SK-N-SH (cell line): ENCODE measurements around the gene STK40. TPM values are rescaled to one million over a fixed set of nuclear protein-coding genes. Genes with fewer than 3 reads are reported as not detected.

Experiments
- CTCF ChIA-PET: fragments of 300-600, 350-600 bp; formaldehyde crosslinking; extraction: SDS; loops from one replicate; lab custom pipeline; 2021; lab: Yijun Ruan, JAX
- POLR2A ChIA-PET: fragments of 350-600 bp; sonication (Branson Sonifier 250); formaldehyde crosslinking; extraction: SDS; loops from one replicate; lab custom pipeline; 2020; ENCODE audit warnings: antibody characterized with exemption, inconsistent platforms; lab: Yijun Ruan, JAX
- DNase-seq: peaks from one replicate; pipeline ENCODE4 v3.0.0; 2012
- H2AFZ ChIP-seq: fragments of 200-600 bp; sonication (generic); 2 replicates; pipeline ENCODE4 v1.8.1; 2016; ENCODE audit warnings: antibody characterized with exemption, mild to moderate bottlenecking, low read depth
- H3F3A ChIP-seq: fragments of 200-600 bp; sonication (generic); replicated peaks from 2 replicates; pipeline ENCODE3; 2016; ENCODE audit warnings: antibody characterized with exemption, mild to moderate bottlenecking; ENCODE audit not compliant: insufficient read depth
- H3K27ac ChIP-seq, 2 experiments: fragments of 200-500 bp in 1 of 2; fragments of 200-600 bp in 1 of 2; sonication (Bioruptor generic) in 1 of 2; sonication (generic), shearing (Covaris generic) in 1 of 2; 2 replicates each; pipeline versions ENCODE4 v1.5.1 to v1.6.1; 2014 to 2016; ENCODE audit warnings: low read depth in 2 of 2, inconsistent platforms in 1 of 2, low read length in 1 of 2, mild to moderate bottlenecking in 1 of 2, mixed read lengths in 1 of 2
- H3K27me3 ChIP-seq: fragments of 200-600 bp; sonication (generic), shearing (Covaris generic); 2 replicates; pipeline ENCODE4 v1.6.1; 2016; ENCODE audit warnings: mixed run types; ENCODE audit not compliant: insufficient read depth
- H3K36me3 ChIP-seq, 2 experiments: fragments of 200-500 bp in 1 of 2; fragments of 200-600 bp in 1 of 2; sonication (Bioruptor generic) in 1 of 2; sonication (generic) in 1 of 2; replicated peaks in 1 of 2; 2 replicates each; pipeline versions ENCODE3 to v1.5.1; 2014 to 2016; ENCODE audit warnings: low read length in 1 of 2, mild to moderate bottlenecking in 1 of 2; ENCODE audit not compliant: insufficient read depth in 2 of 2, control insufficient read depth in 1 of 2
- H3K4me1 ChIP-seq, 2 experiments: fragments of 200-500 bp in 1 of 2; fragments of 200-600 bp in 1 of 2; sonication (Bioruptor generic) in 1 of 2; sonication (generic), shearing (Covaris generic) in 1 of 2; 2 replicates each; pipeline versions ENCODE4 v1.5.1 to v1.6.1; 2014 to 2016; ENCODE audit warnings: low read depth in 1 of 2, low read length in 1 of 2, mixed run types in 1 of 2; ENCODE audit not compliant: insufficient read depth in 2 of 2, control insufficient read depth in 1 of 2
- H3K4me2 ChIP-seq: fragments of 200-600 bp; sonication (generic), shearing (Covaris generic); 2 replicates; pipeline ENCODE4 v1.6.1; 2017; ENCODE audit warnings: mixed run types
- H3K4me3 ChIP-seq, 2 experiments: fragments of 200-500 bp in 1 of 2; fragments of 200-600 bp in 1 of 2; sonication (Bioruptor generic) in 1 of 2; sonication (generic), shearing (Covaris generic) in 1 of 2; 2 replicates each; pipeline versions ENCODE4 v1.5.1 to v1.8.1; 2014 to 2016; ENCODE audit warnings: low read depth in 2 of 2, inconsistent platforms in 1 of 2, low read length in 1 of 2, mild to moderate bottlenecking in 1 of 2, mixed read lengths in 1 of 2, moderate library complexity in 1 of 2
- H3K79me2 ChIP-seq: fragments of 200-600 bp; sonication (generic); 2 replicates; pipeline ENCODE4 v1.8.1; 2017; ENCODE audit warnings: mild to moderate bottlenecking; ENCODE audit not compliant: insufficient read depth
- H3K9ac ChIP-seq: fragments of 200-600 bp; sonication (generic); 2 replicates; pipeline ENCODE4 v1.6.1; 2017; ENCODE audit warnings: mixed run types
- H3K9me2 ChIP-seq: fragments of 200-600 bp; sonication (generic); 2 replicates; pipeline ENCODE4 v1.6.1; 2017; ENCODE audit warnings: mixed run types
- H3K9me3 ChIP-seq: fragments of 200-600 bp; sonication (generic); 2 replicates; pipeline ENCODE4 v1.6.1; 2017; ENCODE audit warnings: mixed run types, mild to moderate bottlenecking, moderate library complexity
- H4K20me1 ChIP-seq: fragments of 200-600 bp; sonication (generic); 2 replicates; pipeline ENCODE4 v1.6.1; 2017; ENCODE audit warnings: mild to moderate bottlenecking, mixed run types; ENCODE audit not compliant: insufficient read depth
- CHD2 ChIP-seq: fragments of 150-350 bp; IDR thresholded peaks from 2 replicates; pipeline ENCODE4 v1.6.1; 2018; ENCODE audit warnings: low read length; ENCODE audit not compliant: partially characterized antibody
- CTCF ChIP-seq: fragments of 200-600 bp; sonication (generic); IDR thresholded peaks from 2 replicates; pipeline ENCODE4 v1.6.1; 2017; ENCODE audit warnings: antibody characterized with exemption, mild to moderate bottlenecking, moderate library complexity
- ELF1 ChIP-seq: IDR thresholded peaks from 2 replicates; pipeline ENCODE4 v1.4.0; 2012
- EZH2phosphoT487 ChIP-seq: fragments of 200-600 bp; sonication (generic); IDR thresholded peaks from 2 replicates; pipeline ENCODE4 v1.6.1; 2017; ENCODE audit warnings: low read depth, mixed run types, mild to moderate bottlenecking, antibody characterized with exemption, moderate library complexity, borderline replicate concordance
- FOXJ3 ChIP-seq: sonication (generic); formaldehyde crosslinking; IDR thresholded peaks from 2 replicates; pipeline ENCODE4 v1.5.1; 2020; ENCODE audit warnings: mild to moderate bottlenecking, missing genetic modification reagents
- FOXM1 ChIP-seq: IDR thresholded peaks from 2 replicates; pipeline ENCODE4 v1.4.0; 2012; ENCODE audit warnings: low read depth, mild to moderate bottlenecking
- GATA2 ChIP-seq: sonication (generic); formaldehyde crosslinking; IDR thresholded peaks from 2 replicates; pipeline ENCODE4 v1.5.0; 2020; ENCODE audit warnings: mild to moderate bottlenecking, missing genetic modification reagents
- JUND ChIP-seq: IDR thresholded peaks from 2 replicates; pipeline ENCODE4 v1.4.0; 2012
- NRF1 ChIP-seq: IDR thresholded peaks from 2 replicates; pipeline ENCODE4 v1.6.1; 2012; ENCODE audit warnings: low read depth, mild to moderate bottlenecking, low read length
- PBX3 ChIP-seq: IDR thresholded peaks from 2 replicates; pipeline ENCODE4; 2012
- POLR2AphosphoS5 ChIP-seq: IDR thresholded peaks from 2 replicates; pipeline ENCODE4 v1.6.1; 2012; ENCODE audit warnings: low read depth, low read length
- REST ChIP-seq: IDR thresholded peaks from 2 replicates; pipeline ENCODE4 v1.6.1; 2012; ENCODE audit warnings: mild to moderate bottlenecking, low read depth, low read length, moderate library complexity
- SIN3A ChIP-seq: IDR thresholded peaks from 2 replicates; pipeline ENCODE4 v1.6.1; 2012; ENCODE audit warnings: low read depth, mild to moderate bottlenecking, low read length, moderate library complexity, borderline replicate concordance
- USF1 ChIP-seq: IDR thresholded peaks from 2 replicates; pipeline ENCODE4 v1.4.0; 2012; ENCODE audit warnings: low read depth, borderline replicate concordance
- ZBTB33 ChIP-seq: IDR thresholded peaks from 2 replicates; pipeline ENCODE4 v1.4.0; 2012; ENCODE audit warnings: low read depth, borderline replicate concordance
- WGBS: methylation state at CpG from one replicate; pipeline ENCODE4 v1.1.6; 2017; ENCODE audit warnings: low lambda C conversion rate; 5-methylcytosine and 5-hydroxymethylcytosine counted together
- polyA plus RNA-seq, 3 experiments: library from polyadenylated mRNA; depleted of rRNA; stranded (reverse); fragments of >200 nt; gene quantifications; 2 replicates each; pipeline ENCODE4 v1.2.3, GENCODE V29; 2012

Gene STK40
- polyA plus RNA-seq, 1 of the 3 experiments (the other 2 are of a cell fraction) = 43.3 TPM

- H3K9ac ChIP-seq = no peak overlapping the region
- H3K36me3 ChIP-seq = peaks cover 59 to 60% of the 10 kb centered on the region in 2 experiments
- no peak overlapping the region for H2AFZ ChIP-seq
- H3K4me3 ChIP-seq = no peak overlapping the region
- H3K27ac ChIP-seq = peak overlapping the region; percentile 18 to 76; a peak in 3 of 4 replicates
- H4K20me1 ChIP-seq = peaks cover 13% of the 10 kb centered on the region
- WGBS = 75% methylated on average over 1 of the region's 1 CpG
- H3K9me2 ChIP-seq = no peaks in the 10 kb centered on the region
- POLR2A ChIA-PET = no interaction called here
- peaks cover 28% of the 10 kb centered on the region; the same call in 1 of the 2 replicates for H3K79me2 ChIP-seq
- peaks cover 5 to 12% of the 10 kb centered on the region in 2 experiments; a peak in 3 of 4 replicates for H3K4me1 ChIP-seq
- H3K27me3 ChIP-seq = no peaks in the 10 kb centered on the region
- no peak overlapping the region for H3K4me2 ChIP-seq
- H3K9me3 ChIP-seq = no peaks in the 10 kb centered on the region
- H3F3A ChIP-seq = peaks cover 66% of the 10 kb centered on the region
- no peak for TF ChIP-seq REST
- no peak for TF ChIP-seq GATA2 (CRISPR knock-in tag)
- TF ChIP-seq FOXJ3 (CRISPR knock-in tag) = no peak
- TF ChIP-seq ZBTB33 = no peak
- no peak for TF ChIP-seq NRF1
- TF ChIP-seq SIN3A = no peak
- TF ChIP-seq PBX3 = no peak
- no peak for TF ChIP-seq CHD2
- TF ChIP-seq USF1 = no peak
- no peak for TF ChIP-seq CTCF
- no peak for TF ChIP-seq EZH2phosphoT487
- no peak for TF ChIP-seq JUND
- TF ChIP-seq ELF1 = no peak
- TF ChIP-seq FOXM1 = no peak
- no peak for TF ChIP-seq POLR2AphosphoS5
- TF ChIP-seq, all 33 proteins: peak for 0
- CTCF ChIA-PET = interaction anchor here (1.1 to 7.1 kb wide), 9 partner anchors 12 to 202 kb away, joined by 3 to 34 read pairs (median 6); partner anchors contain the start of gene TRAPPC3
- DNase-seq = no peak
Observed at GRCh38 chr1:36301220-36301619, 84.5 kb downstream of the STK40 start.
